ENCODE measurements around the gene MLLT3.

The MLLT3 gene

GRCh38 chr9:20569525-20569924 lies 52.8 kb downstream of the MLLT3 start:
- no peak overlapping the region for H3K4me2 ChIP-seq (ENCODE audit: low read depth, low read length)
- peaks cover 55% of the 10 kb centered on the region for H3K79me2 ChIP-seq (ENCODE audit: low read length)
- TF ChIP-seq EZH2 (optimal IDR thresholded peaks at IDR 0.05; ENCODE audit: low read depth, low read length) (no peak), CTCF (IDR thresholded peaks at IDR 0.05; ENCODE audit: low read length) (no peak), EZH2phosphoT487 (IDR thresholded peaks at IDR 0.05; ENCODE audit: low read length) (no peak)
- H3K9me3 ChIP-seq (replicated peaks; ENCODE audit: insufficient read depth, low read length): no peaks in the 10 kb centered on the region
- DNase-seq: no peak
- H3F3A ChIP-seq (ENCODE audit: insufficient read depth, low read length): no peaks in the 10 kb centered on the region
- no peak overlapping the region for H2AFZ ChIP-seq (ENCODE audit: low read length)
- H3K4me3 ChIP-seq (ENCODE audit: low read length): no peak overlapping the region
- no peaks in the 10 kb centered on the region for H3K9me2 ChIP-seq (replicated peaks; ENCODE audit: insufficient read depth, low read length)
- no peaks in the 10 kb centered on the region for H3K4me1 ChIP-seq (ENCODE audit: low read length)
- no peak overlapping the region for H3K27ac ChIP-seq (ENCODE audit: low read length)
- no peaks in the 10 kb centered on the region for H4K20me1 ChIP-seq (ENCODE audit: insufficient read depth, low read length)
- no peaks in the 10 kb centered on the region for H3K27me3 ChIP-seq (replicated peaks; ENCODE audit: insufficient read depth, low read length)
- no peaks in the 10 kb centered on the region for H3K36me3 ChIP-seq (replicated peaks; ENCODE audit: insufficient read depth, low read length)
- H3K9ac ChIP-seq (ENCODE audit: low read length): no peak overlapping the region

- Histone ChIP-seq H2AFZ (ENCODE audit: low read length) (no peak overlapping the region), H3K4me3 (ENCODE audit: low read length) (no peak overlapping the region), H3F3A (ENCODE audit: insufficient read depth, low read length) (no peaks in the 10 kb centered on the region), H3K4me2 (ENCODE audit: low read depth, low read length) (no peak overlapping the region), H4K20me1 (ENCODE audit: insufficient read depth, low read length) (no peaks in the 10 kb centered on the region), H3K27me3 (replicated peaks; ENCODE audit: insufficient read depth, low read length) (no peaks in the 10 kb centered on the region), H3K4me1 (ENCODE audit: low read length) (no peaks in the 10 kb centered on the region), H3K36me3 (replicated peaks; ENCODE audit: insufficient read depth, low read length) (no peaks in the 10 kb centered on the region), H3K79me2 (ENCODE audit: low read length) (peaks cover 58% of the 10 kb centered on the region), H3K27ac (ENCODE audit: low read length) (no peak overlapping the region), H3K9ac (ENCODE audit: low read length) (no peak overlapping the region), H3K9me3 (replicated peaks; ENCODE audit: insufficient read depth, low read length) (no peaks in the 10 kb centered on the region), H3K9me2 (replicated peaks; ENCODE audit: insufficient read depth, low read length) (no peaks in the 10 kb centered on the region)
- DNase-seq: no peak
- TF ChIP-seq EZH2 (optimal IDR thresholded peaks at IDR 0.05; ENCODE audit: low read depth, low read length) (no peak), EZH2phosphoT487 (IDR thresholded peaks at IDR 0.05; ENCODE audit: low read length) (no peak), CTCF (IDR thresholded peaks at IDR 0.05; ENCODE audit: low read length) (no peak)
Observed at GRCh38 chr9:20568400-20568799, 53.9 kb downstream of the MLLT3 start.

GRCh38 chr9:20566401-20566800 lies 55.9 kb downstream of the MLLT3 start:
- Histone ChIP-seq H4K20me1 (ENCODE audit: insufficient read depth, low read length) (no peaks in the 10 kb centered on the region), H3K4me3 (ENCODE audit: low read length) (no peak overlapping the region), H3K4me2 (ENCODE audit: low read depth, low read length) (no peak overlapping the region), H3K9me3 (replicated peaks; ENCODE audit: insufficient read depth, low read length) (no peaks in the 10 kb centered on the region), H3K79me2 (ENCODE audit: low read length) (peaks cover 69% of the 10 kb centered on the region), H3K36me3 (replicated peaks; ENCODE audit: insufficient read depth, low read length) (no peaks in the 10 kb centered on the region), H2AFZ (ENCODE audit: low read length) (no peak overlapping the region), H3K27me3 (replicated peaks; ENCODE audit: insufficient read depth, low read length) (no peaks in the 10 kb centered on the region), H3F3A (ENCODE audit: insufficient read depth, low read length) (no peaks in the 10 kb centered on the region), H3K4me1 (ENCODE audit: low read length) (peaks cover 12% of the 10 kb centered on the region; the same call in 1 of the 2 replicates), H3K9me2 (replicated peaks; ENCODE audit: insufficient read depth, low read length) (no peaks in the 10 kb centered on the region), H3K9ac (ENCODE audit: low read length) (no peak overlapping the region), H3K27ac (ENCODE audit: low read length) (no peak overlapping the region)
- DNase-seq: no peak
- no peak for TF ChIP-seq EZH2 (optimal IDR thresholded peaks at IDR 0.05; ENCODE audit: low read depth, low read length)
- TF ChIP-seq EZH2phosphoT487 (IDR thresholded peaks at IDR 0.05; ENCODE audit: low read length): no peak
- no peak for TF ChIP-seq CTCF (IDR thresholded peaks at IDR 0.05; ENCODE audit: low read length)

All from MM.1S (cell line).